Activated CD8-positive, alpha-beta memory T cell treated with anti-CD3 and anti-CD28 coated beads, Interleukin-2, amount 10 ng/mL, durations not matched to agents 7 days and 5 days (primary cell): ENCODE measurements around the gene DCTN3. TPM values are rescaled to one million over a fixed set of nuclear protein-coding genes. Genes with fewer than 3 reads are reported as not detected.
"Not testable (repeated sequence)": the region's sequence is repeated elsewhere in the genome, so short reads cannot be mapped to it uniquely, and the experiment has no call there.

Source experiments
- ATAC-seq: fragments of 150-1000 bp; cut with Tn5 transposase; one replicate; pipeline ENCODE4 v1.10.0; 2021; ENCODE audit warnings: moderate library complexity
- CTCF ChIA-PET: fragments of 350-600 bp; sonication (Branson Sonifier 250); formaldehyde crosslinking; loops from one replicate; lab custom pipeline; 2021; ENCODE audit warnings: antibody characterized with exemption; lab: Charles Lee
- DNase-seq: peaks from one replicate; pipeline ENCODE4 v3.0.0-alpha.2; 2020
- H3K27ac Mint-ChIP-seq: one replicate; pipeline ENCODE4 v1.8.0; 2021; ENCODE audit warnings: mild to moderate bottlenecking, mixed read lengths
- H3K27me3 Mint-ChIP-seq: one replicate; pipeline ENCODE4 v1.8.0; 2021; ENCODE audit warnings: mixed read lengths
- H3K36me3 Mint-ChIP-seq: one replicate; pipeline ENCODE4 v1.8.0; 2021; ENCODE audit warnings: mild to moderate bottlenecking, mixed read lengths
- H3K4me1 Mint-ChIP-seq: one replicate; pipeline ENCODE4 v1.8.0; 2021; ENCODE audit warnings: mixed read lengths
- H3K4me3 Mint-ChIP-seq: one replicate; pipeline ENCODE4 v1.8.0; 2021; ENCODE audit warnings: mild to moderate bottlenecking, moderate library complexity, mixed read lengths
- H3K9me3 Mint-ChIP-seq: one replicate; pipeline ENCODE4 v1.8.0; 2022; ENCODE audit warnings: low read depth, mixed read lengths
- total RNA-seq, 2 experiments: library from RNA; stranded (reverse); gene quantifications; one replicate each; pipeline ENCODE4 v1.2.3, GENCODE V29; 2021

DCTN3 gene
- total RNA-seq, 2 experiments from 2014 or later, result 106 to 120 TPM

DNA sequence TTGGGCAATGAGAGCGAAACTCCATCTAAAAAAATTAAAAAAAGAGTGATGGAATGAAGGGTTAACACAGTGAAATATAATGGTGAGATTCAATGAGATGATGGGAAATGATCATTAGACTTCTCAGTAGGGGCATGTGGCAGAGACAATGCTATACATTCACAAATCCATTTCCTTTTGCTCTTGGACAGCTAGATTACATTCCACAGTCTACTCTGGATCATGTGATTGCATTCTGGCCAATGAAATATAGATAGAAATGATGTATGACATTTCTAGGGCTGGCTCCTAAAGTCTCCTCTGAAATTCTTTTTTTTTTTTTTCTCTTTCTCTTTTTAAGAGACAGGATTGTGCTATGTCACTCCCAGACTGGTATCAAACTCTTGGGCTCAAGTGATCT is 22.4 kb upstream of the DCTN3 start:
- DNase-seq, result no peak
- peaks cover 2% of the 10 kb centered on the region for H3K36me3 Mint-ChIP-seq
- H3K27me3 Mint-ChIP-seq, result no peaks in the 10 kb centered on the region
- no peak overlapping the region for H3K4me3 Mint-ChIP-seq
- H3K4me1 Mint-ChIP-seq, result peaks cover 24% of the 10 kb centered on the region
- CTCF ChIA-PET, result interaction anchor here (0.9 to 6.7 kb wide), 3 partner anchors 7 to 60 kb away, joined by 3 to 110 read pairs (median 4); partner anchors contain the start of gene SIGMAR1
- no peaks in the 10 kb centered on the region for H3K9me3 Mint-ChIP-seq
- no peak overlapping the region for H3K27ac Mint-ChIP-seq
- ATAC-seq, result no peak

- not testable (repeated sequence) for ATAC-seq, H3K9me3 Mint-ChIP-seq, DNase-seq, H3K27ac Mint-ChIP-seq, H3K4me3 Mint-ChIP-seq, H3K27me3 Mint-ChIP-seq, H3K36me3 Mint-ChIP-seq
- CTCF ChIA-PET, result interaction anchor here (0.7 to 12.5 kb wide), 6 partner anchors 6 to 444 kb away, joined by 3 to 293 read pairs (median 28); partner anchors contain the start of genes ARID3C, CCL27, DCTN3 and GALT
- H3K4me1 Mint-ChIP-seq, result peaks cover 30% of the 10 kb centered on the region
Observed at GRCh38 chr9:34639322-34639721, 19.0 kb upstream of the DCTN3 start.

DNA sequence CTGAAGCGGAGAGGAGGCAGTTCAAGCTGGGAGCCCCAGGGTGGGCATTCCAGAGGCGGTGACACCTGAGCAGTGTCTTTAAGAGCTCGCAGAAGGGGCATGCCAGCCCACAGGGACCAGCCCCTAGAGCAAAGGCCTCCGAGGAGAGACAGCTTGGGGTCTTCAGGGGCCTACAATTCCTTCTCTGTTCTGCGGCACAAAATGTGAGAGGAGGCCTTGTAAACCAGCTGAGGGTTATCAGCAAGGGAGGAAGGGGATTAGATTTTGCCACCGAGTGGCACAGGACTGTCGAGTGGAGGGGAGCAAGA is 17.8 kb upstream of the DCTN3 start:
- no peaks in the 10 kb centered on the region for H3K27me3 Mint-ChIP-seq
- H3K36me3 Mint-ChIP-seq, result peaks cover 9% of the 10 kb centered on the region
- peak overlapping the region; percentile 87 for H3K27ac Mint-ChIP-seq
- DNase-seq (no peak), ATAC-seq (no peak)
- peaks cover 36% of the 10 kb centered on the region for H3K4me1 Mint-ChIP-seq
- CTCF ChIA-PET, result interaction anchor here (1.1 to 12.5 kb wide), 11 partner anchors 7 to 975 kb away, joined by 3 to 293 read pairs (median 8); partner anchors contain the start of genes ARID3C, CCL27, DCTN3 and FANCG
- peak overlapping the region; percentile 85 for H3K4me3 Mint-ChIP-seq
- H3K9me3 Mint-ChIP-seq, result no peaks in the 10 kb centered on the region

DNA sequence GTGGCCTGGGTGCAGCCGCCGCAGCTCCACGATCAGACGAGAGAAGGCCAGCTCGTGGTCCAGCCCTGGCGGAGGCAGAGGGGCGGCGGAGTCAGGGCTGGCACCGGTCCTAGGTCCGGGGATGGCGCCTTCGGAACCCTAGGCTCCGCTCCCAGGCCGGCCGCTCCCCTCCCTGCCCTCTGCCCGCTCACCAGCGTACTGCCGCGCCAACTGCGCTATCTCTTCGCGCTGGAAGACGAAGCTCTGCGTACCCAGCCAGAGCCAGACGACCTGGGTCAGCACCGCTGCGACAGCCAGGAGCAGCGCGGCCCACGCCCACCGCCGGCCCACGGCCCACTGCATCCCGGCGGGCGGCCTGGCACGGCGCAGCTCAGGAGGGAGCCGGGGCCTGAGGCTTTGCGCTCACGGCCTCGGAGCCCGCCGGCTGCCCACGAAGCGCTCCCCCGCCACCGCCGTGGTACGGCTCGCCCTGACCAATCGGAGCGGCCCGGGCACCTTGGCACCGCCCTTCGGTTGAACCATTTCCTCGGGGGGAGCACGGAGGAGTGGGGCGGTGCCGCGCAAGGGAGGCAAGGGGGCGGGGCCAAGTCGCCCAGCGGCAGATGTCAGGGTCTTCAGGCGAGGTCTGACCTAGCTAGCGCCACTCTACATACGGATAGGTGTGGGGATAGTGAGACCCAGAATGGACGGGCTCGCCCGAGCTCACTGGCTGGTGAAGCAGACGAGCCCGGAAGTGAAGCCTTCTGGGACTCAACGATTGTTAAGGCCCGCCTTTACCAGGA is 17.3 kb upstream of the DCTN3 start, which contains the start of gene SIGMAR1:
SIGMAR1 (minus strand) TSS at position 432 of the 782 bp plus-strand sequence; CDS start at position 342, 90 bp downstream.
- DNase-seq, result peak; percentile 95
- peak within 1 kb of the TSS; percentile 85 for H3K4me3 Mint-ChIP-seq
- H3K27me3 Mint-ChIP-seq, result no peaks in the 10 kb centered on the region
- peaks cover 36% of the 10 kb centered on the region for H3K4me1 Mint-ChIP-seq
- H3K36me3 Mint-ChIP-seq, result peaks cover 12% of the 10 kb centered on the region
- H3K9me3 Mint-ChIP-seq, result no peaks in the 10 kb centered on the region
- ATAC-seq, result peak; percentile 95
- CTCF ChIA-PET, result interaction anchor here (0.6 to 12.5 kb wide), 12 partner anchors 8 to 976 kb away, joined by 3 to 293 read pairs (median 6); partner anchors contain the start of genes ARID3C, CCL27, DCTN3 and FANCG
- peak within 1 kb of the TSS; percentile 87 for H3K27ac Mint-ChIP-seq

- peaks cover 12% of the 10 kb centered on the region for H3K36me3 Mint-ChIP-seq
- ATAC-seq (peak; percentile 0), DNase-seq (peak; percentile 55)
- H3K4me1 Mint-ChIP-seq, result peaks cover 36% of the 10 kb centered on the region
- no peaks in the 10 kb centered on the region for H3K9me3 Mint-ChIP-seq
- H3K27ac Mint-ChIP-seq, result peak overlapping the region; percentile 81
- H3K4me3 Mint-ChIP-seq, result peak overlapping the region; percentile 85
- CTCF ChIA-PET, result interaction anchor here (0.6 to 12.5 kb wide), 7 partner anchors 9 to 443 kb away, joined by 3 to 293 read pairs (median 52); partner anchors contain the start of genes CCL27, DCTN3, FANCG and GALT
- no peaks in the 10 kb centered on the region for H3K27me3 Mint-ChIP-seq
Observed at GRCh38 chr9:34636791-34637355, 16.6 kb upstream of the DCTN3 start.

DNA sequence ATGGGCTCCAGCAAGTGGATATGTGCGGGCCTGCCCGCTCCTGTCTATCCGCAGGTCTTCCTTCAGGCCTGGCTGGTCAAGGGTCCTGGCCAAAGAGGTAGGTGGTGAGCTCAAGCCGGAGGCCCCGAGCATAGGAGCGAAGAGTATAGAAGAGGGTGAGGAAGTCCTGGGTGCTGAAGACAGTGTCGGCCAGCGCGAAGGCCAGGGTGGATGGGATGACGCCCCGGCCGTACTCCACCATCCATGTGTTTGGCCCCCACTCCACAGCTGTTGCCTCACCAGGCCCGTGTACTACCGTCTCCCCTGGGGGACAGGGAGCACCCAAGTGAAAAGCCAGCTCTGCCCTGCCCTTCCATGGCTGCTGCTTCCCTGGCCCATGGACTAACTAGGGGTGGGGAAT is 15.3 kb upstream of the DCTN3 start:
- DNase-seq (no peak), ATAC-seq (no peak)
- Mint-ChIP-seq H3K4me1 (peaks cover 34% of the 10 kb centered on the region), H3K27ac (no peak overlapping the region), H3K9me3 (no peaks in the 10 kb centered on the region), H3K36me3 (peaks cover 12% of the 10 kb centered on the region), H3K4me3 (peak overlapping the region; percentile 53), H3K27me3 (peaks cover 4% of the 10 kb centered on the region)
- CTCF ChIA-PET, result interaction anchor here (1.2 to 12.5 kb wide), 6 partner anchors 10 to 66 kb away, joined by 3 to 293 read pairs (median 54); partner anchors contain the start of genes CCL27, DCTN3, GALT and RPP25L

- Mint-ChIP-seq H3K27me3 (peaks cover 12% of the 10 kb centered on the region), H3K4me3 (no peak overlapping the region), H3K4me1 (peaks cover 34% of the 10 kb centered on the region), H3K36me3 (peaks cover 12% of the 10 kb centered on the region), H3K27ac (no peak overlapping the region), H3K9me3 (no peaks in the 10 kb centered on the region)
- ATAC-seq, result no peak
- no peak for DNase-seq
- CTCF ChIA-PET, result interaction anchor here (1.0 to 12.5 kb wide), 15 partner anchors 11 to 231 kb away, joined by 3 to 293 read pairs (median 7); partner anchors contain the start of genes CCL27, DCTN3, GALT and RPP25L
Observed at GRCh38 chr9:34634551-34635248, 14.4 kb upstream of the DCTN3 start.

- CTCF ChIA-PET, result interaction anchor here (1.0 to 12.5 kb wide), 15 partner anchors 12 to 230 kb away, joined by 3 to 293 read pairs (median 7); partner anchors contain the start of genes CCL27, DCTN3, GALT and RPP25L
- peaks cover 19% of the 10 kb centered on the region for H3K27me3 Mint-ChIP-seq
- H3K4me1 Mint-ChIP-seq, result peaks cover 39% of the 10 kb centered on the region
- DNase-seq (peak; percentile 81), ATAC-seq (peak; percentile 18)
- H3K36me3 Mint-ChIP-seq, result peaks cover 12% of the 10 kb centered on the region
- no peak overlapping the region for H3K4me3 Mint-ChIP-seq
- no peaks in the 10 kb centered on the region for H3K9me3 Mint-ChIP-seq
- H3K27ac Mint-ChIP-seq, result no peak overlapping the region
Observed at GRCh38 chr9:34633851-34634550, 13.7 kb upstream of the DCTN3 start.

GRCh38 chr9:34633166-34633565 is 12.9 kb upstream of the DCTN3 start:
- no peak overlapping the region for H3K4me3 Mint-ChIP-seq
- no peaks in the 10 kb centered on the region for H3K9me3 Mint-ChIP-seq
- peaks cover 37% of the 10 kb centered on the region for H3K4me1 Mint-ChIP-seq
- ATAC-seq (no peak), DNase-seq (no peak)
- peaks cover 15% of the 10 kb centered on the region for H3K36me3 Mint-ChIP-seq
- no peak overlapping the region for H3K27ac Mint-ChIP-seq
- peaks cover 25% of the 10 kb centered on the region for H3K27me3 Mint-ChIP-seq
- CTCF ChIA-PET, result interaction anchor here (0.7 to 12.5 kb wide), 11 partner anchors 12 to 229 kb away, joined by 3 to 293 read pairs (median 7); partner anchors contain the start of genes CCL27, DCTN3, GALT and RPP25L

DNA sequence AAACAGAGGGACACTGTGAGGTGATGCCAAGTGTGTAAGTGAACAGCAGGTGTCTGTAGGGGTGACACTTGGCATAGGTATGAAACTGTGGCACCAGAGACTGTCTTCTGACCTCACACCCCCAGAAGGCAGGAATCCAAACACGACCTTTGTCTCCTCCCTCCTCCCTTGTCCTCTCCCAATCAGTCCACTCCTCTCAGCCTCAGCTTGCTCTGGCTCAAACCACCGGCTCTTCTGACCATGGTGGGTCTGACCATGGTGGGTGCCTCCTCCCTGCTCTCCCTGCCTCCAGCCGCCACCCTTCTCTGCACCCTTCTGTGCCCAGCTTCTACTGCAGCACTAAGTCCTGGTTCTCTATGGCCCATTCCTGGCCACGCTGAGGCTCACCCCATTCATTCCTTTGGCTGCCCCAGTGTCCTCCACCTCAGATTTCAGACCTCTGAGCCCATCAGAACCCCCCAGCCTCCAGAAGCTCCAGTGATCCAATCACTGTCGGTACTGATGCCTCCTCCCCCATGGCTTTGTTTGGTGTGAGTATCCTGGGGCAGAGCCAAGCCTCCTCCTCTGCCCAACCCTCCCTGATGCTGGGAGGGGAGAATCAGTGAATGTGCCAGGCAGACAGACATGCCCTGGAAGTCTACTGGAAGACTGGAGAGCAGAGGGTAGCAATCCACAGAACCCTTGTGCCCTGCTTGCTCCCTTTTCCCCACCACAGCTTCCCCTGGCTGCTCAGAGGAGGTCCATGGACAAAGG is 10.3 kb upstream of the DCTN3 start:
- no peak overlapping the region for H3K4me3 Mint-ChIP-seq
- no peak for ATAC-seq
- peaks cover 50% of the 10 kb centered on the region for H3K27me3 Mint-ChIP-seq
- H3K4me1 Mint-ChIP-seq, result peaks cover 22% of the 10 kb centered on the region
- no peak for DNase-seq
- CTCF ChIA-PET, result interaction anchor here (2.0 to 12.5 kb wide), 2 partner anchors 12 to 39 kb away, joined by 6 to 293 read pairs; partner anchors contain the start of genes DCTN3 and RPP25L
- no peaks in the 10 kb centered on the region for H3K9me3 Mint-ChIP-seq
- peaks cover 12% of the 10 kb centered on the region for H3K36me3 Mint-ChIP-seq
- no peak overlapping the region for H3K27ac Mint-ChIP-seq

DNA sequence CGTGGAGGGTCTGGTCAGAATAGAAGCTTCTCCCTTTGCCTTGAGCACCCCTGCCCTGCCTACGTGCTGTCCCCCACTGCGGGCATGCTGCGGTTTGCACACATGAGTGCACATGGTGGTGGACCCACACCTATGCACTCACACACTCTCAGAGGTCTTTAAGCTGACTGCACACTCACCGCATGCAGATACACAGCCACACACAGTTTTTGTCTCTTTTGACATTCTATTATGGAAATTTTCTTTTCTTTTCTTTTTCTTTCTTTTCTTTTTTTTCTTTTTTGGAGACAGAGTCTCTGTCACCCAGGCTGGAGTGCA is 9.2 kb upstream of the DCTN3 start:
- Mint-ChIP-seq H3K36me3 (peaks cover 6% of the 10 kb centered on the region), H3K27ac (no peak overlapping the region), H3K4me1 (peaks cover 15% of the 10 kb centered on the region), H3K4me3 (peak overlapping the region; percentile 55), H3K27me3 (peaks cover 57% of the 10 kb centered on the region), H3K9me3 (no peaks in the 10 kb centered on the region)
- DNase-seq, result no peak
- no peak for ATAC-seq
- CTCF ChIA-PET, result interaction anchor here (0.8 to 12.5 kb wide), 3 partner anchors 11 to 252 kb away, joined by 3 to 293 read pairs (median 3); partner anchors contain the start of genes DCTN3 and RPP25L
